Colonic mucosa (tissue), 4 donors: ENCODE data around the gene TNFRSF1B. TPM values are rescaled to one million over a fixed set of nuclear protein-coding genes. Genes with fewer than 3 reads are reported as not detected.

Experiments used
- DNase-seq: peaks from one replicate; pipeline ENCODE4 v3.0.0-alpha.2; 2020
- H3K27ac ChIP-seq: fragments of 200-600 bp; one replicate; pipeline ENCODE4 v1.8.0; 2021
- H3K27me3 ChIP-seq: fragments of 200-600 bp; one replicate; pipeline ENCODE4 v1.8.0; 2021
- H3K36me3 ChIP-seq: fragments of 200-600 bp; one replicate; pipeline ENCODE4 v1.8.0; 2021
- H3K4me1 ChIP-seq: fragments of 200-600 bp; one replicate; pipeline ENCODE4 v1.8.0; 2021; ENCODE audit warnings: mild to moderate bottlenecking
- H3K4me3 ChIP-seq: fragments of 200-600 bp; one replicate; pipeline ENCODE4 v1.8.0; 2021
- H3K9ac ChIP-seq, 2 donors: one replicate each; pipeline ENCODE4 v1.7.0; 2013; ENCODE audit warnings: control low read depth in 2 of 2, low read depth in 2 of 2, low read length in 2 of 2
- H3K9me3 ChIP-seq: fragments of 200-600 bp; one replicate; pipeline ENCODE4 v1.8.0; 2021
- intact Hi-C: fragments of 100-400 bp; cut with DNase I; formaldehyde crosslinking; loops from one replicate; pipeline ENCODE4 v1.14.1; 2022
- total RNA-seq, 2 donors: library from RNA; stranded (reverse); fragmentation: NEBNext Ultra II Directional in 1 of 2; extraction: Animal tissue kit (Norgen Biotek cat#: 25700) in 1 of 2; gene quantifications; one replicate each; pipeline ENCODE4 v1.2.1, GENCODE V29; 2021
- TF ChIP-seq, protein P1 (sequence below): fragments of 200-600 bp; IDR thresholded peaks from one replicate; pipeline ENCODE4 v1.8.0; 2022; ENCODE audit warnings: antibody characterized with exemption, mild to moderate bottlenecking
- donor health status: healthy.
- donor health status: DM: no; HTN: no; CAD: no.
- donor health status: DM: no; HTN: no; CAD: no.

Gene TNFRSF1B
- total RNA-seq, 2 donors from 2014 or later: 27.2 to 28.1 TPM

DNA sequence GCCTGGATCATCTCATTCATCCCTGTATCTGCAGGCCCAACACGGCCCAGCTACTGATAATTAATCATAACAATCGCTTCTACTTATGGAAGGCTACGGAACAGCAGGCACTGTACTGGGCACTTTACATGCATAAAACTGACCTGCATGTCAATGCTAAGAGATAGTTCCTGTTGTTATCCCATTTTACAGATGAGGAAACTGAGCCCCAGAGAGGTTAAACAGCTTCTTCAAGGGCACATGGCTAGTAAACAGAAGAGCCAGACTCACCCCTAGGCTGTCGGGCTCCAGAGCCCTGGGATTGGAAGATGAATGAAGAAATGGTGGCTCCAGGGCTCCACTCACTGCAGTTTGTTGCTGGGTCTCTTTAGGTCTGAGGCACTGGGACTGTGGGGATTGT, 35.8 kb downstream of the TNFRSF1B start:
- Histone ChIP-seq H3K36me3 (no peaks in the 10 kb centered on the region), H3K9me3 (no peaks in the 10 kb centered on the region), H3K27me3 (no peaks in the 10 kb centered on the region), H3K9ac (no peak overlapping the region), H3K27ac (no peak overlapping the region), H3K4me1 (no peaks in the 10 kb centered on the region), H3K4me3 (no peak overlapping the region)
- no peak for DNase-seq
- intact Hi-C loops: no loop called here
- TF ChIP-seq, protein P1, sequence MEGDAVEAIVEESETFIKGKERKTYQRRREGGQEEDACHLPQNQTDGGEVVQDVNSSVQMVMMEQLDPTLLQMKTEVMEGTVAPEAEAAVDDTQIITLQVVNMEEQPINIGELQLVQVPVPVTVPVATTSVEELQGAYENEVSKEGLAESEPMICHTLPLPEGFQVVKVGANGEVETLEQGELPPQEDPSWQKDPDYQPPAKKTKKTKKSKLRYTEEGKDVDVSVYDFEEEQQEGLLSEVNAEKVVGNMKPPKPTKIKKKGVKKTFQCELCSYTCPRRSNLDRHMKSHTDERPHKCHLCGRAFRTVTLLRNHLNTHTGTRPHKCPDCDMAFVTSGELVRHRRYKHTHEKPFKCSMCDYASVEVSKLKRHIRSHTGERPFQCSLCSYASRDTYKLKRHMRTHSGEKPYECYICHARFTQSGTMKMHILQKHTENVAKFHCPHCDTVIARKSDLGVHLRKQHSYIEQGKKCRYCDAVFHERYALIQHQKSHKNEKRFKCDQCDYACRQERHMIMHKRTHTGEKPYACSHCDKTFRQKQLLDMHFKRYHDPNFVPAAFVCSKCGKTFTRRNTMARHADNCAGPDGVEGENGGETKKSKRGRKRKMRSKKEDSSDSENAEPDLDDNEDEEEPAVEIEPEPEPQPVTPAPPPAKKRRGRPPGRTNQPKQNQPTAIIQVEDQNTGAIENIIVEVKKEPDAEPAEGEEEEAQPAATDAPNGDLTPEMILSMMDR: no peak

DNA sequence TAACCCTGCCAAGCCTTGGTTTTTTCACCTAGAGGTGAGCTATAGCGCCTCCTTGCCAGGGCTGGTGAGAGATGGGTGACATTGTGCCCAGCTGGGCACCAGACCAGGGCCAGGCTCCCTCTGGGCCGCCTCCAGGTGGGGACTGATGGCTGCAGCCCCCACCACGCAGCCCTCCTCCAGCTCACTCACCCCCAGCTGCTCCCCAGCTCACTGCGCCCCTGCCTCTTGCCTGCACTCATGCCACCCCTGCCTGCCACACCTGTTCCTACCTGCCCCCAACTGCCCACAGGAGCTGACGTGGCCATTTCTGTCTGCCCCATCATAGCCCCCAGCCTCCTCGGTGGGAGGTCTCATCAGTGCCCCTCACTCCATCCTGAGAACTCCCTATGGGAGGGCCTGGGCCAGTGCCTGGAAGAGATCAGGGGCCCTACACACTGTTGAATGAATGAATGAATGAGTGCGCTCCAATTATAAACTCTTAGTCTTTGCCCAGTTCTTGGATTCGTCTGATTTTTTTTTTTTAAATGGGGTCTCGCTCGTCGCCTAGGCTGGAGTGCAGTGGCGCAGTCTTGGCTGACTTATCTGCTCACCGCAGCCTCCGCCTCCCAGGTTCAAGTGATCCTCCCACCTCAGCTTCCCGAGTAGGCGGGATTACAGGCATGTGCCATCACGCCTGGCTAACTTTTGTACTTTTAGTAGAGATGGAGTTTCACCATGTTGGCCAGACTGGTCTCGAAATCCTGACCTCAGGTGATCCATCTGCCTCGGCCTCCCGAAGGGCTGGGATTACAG, 36.6 kb downstream of the TNFRSF1B start:
- Histone ChIP-seq H3K4me3 (no peak overlapping the region), H3K36me3 (no peaks in the 10 kb centered on the region), H3K9me3 (no peaks in the 10 kb centered on the region), H3K9ac (no peak overlapping the region), H3K27me3 (no peaks in the 10 kb centered on the region), H3K4me1 (no peaks in the 10 kb centered on the region), H3K27ac (no peak overlapping the region)
- no peak for DNase-seq
- TF ChIP-seq, protein P1: no peak
- intact Hi-C loops: no loop called here

DNA sequence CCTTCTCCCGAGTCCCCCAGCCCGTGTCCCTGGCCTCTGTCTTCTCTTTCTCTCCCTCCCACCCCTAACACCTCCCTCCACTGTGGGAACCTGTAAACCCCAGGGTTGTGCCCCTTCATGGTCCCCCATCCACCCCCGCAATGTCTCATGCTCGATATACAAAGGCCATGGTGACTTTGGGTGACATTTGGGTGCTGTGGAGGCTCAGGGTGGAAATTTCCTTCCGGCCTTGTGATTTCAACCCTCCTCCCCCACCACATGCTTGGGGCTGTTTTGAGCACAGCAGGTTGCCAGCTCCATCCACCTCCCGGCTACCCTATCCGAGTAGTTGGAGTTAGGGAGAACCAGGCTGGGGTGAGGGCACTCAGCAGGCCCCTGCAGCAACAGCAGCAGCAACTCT, 37.3 kb downstream of the TNFRSF1B start:
- Histone ChIP-seq H3K27me3 (no peaks in the 10 kb centered on the region), H3K9ac (no peak overlapping the region), H3K27ac (no peak overlapping the region), H3K36me3 (no peaks in the 10 kb centered on the region), H3K4me1 (no peaks in the 10 kb centered on the region), H3K9me3 (no peaks in the 10 kb centered on the region), H3K4me3 (no peak overlapping the region)
- TF ChIP-seq, protein P1: no peak
- DNase-seq: no peak
- intact Hi-C loops: no loop called here

DNA sequence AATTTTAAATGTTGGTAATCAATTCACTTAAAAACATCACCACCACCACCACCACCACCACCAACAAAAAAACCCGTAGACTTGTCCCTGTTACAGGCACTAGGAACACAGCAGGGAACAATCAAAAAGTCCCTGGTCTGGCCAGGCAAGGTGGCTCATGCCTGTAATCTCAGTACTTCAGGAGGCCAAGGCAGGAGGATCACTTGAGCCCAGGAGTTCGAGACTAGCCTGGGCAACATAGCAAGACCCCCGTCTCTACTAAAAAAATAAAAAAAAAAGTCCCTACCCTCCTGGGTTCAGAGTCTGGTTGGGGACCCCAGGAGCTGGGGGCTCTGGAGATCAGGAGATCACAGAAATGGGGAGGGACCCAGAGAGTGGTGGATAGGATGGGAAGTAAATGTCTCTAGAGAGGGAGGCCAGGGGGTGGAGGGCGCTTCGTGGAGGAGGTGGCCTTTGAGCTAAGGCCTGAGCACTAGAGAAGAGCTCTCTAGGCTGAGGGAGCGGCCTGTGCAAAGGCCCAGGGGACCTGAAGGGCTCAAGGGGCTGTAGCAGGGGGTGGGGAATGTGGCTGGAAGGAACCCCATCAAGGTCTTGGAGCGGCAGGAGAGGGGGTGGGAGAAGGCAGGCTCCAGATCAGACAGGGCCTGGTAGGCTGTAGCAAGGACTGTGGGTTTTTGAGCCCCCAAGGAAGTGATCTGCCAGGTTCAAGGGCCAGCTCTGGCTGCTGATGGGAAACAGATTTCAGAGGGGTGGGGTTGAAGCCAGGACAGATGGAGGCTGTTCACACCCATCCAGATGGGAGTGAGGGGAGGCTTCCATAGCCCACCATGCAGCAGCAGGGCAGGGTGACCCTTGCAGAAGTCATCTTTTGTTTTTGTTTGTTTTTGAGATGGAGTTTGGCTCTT, 38.2 kb downstream of the TNFRSF1B start:
- Histone ChIP-seq H3K9ac (no peak overlapping the region), H3K27me3 (no peaks in the 10 kb centered on the region), H3K9me3 (no peaks in the 10 kb centered on the region), H3K4me1 (no peaks in the 10 kb centered on the region), H3K36me3 (no peaks in the 10 kb centered on the region), H3K27ac (no peak overlapping the region), H3K4me3 (no peak overlapping the region)
- intact Hi-C loops: no loop called here
- DNase-seq: no peak
- TF ChIP-seq, protein P1: no peak

DNA sequence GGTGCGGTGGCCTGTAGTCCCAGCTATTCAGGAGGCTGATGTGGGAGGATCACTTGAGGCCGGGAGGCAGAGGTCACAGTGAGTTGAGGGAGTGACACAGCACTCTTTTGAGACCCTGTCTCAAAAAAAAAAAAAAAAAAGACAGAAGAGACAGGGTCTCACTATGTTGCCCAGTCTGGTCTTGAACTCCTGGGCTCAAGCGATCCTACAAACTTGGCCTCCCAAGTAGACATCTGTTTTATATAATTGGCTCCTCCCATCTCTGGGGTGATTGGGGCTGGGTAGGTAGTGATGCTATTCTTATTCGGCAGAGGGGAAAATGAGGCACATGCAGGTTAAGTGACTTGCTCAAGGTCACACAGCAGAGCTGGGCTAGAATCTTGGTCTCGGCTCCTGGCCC, 39.4 kb downstream of the TNFRSF1B start:
- no peaks in the 10 kb centered on the region for H3K36me3 ChIP-seq
- no peak overlapping the region for H3K27ac ChIP-seq
- TF ChIP-seq, protein P1: no peak
- intact Hi-C loops: no loop called here
- H3K4me1 ChIP-seq: no peaks in the 10 kb centered on the region
- DNase-seq: no peak
- H3K9ac ChIP-seq: no peak overlapping the region
- H3K9me3 ChIP-seq: no peaks in the 10 kb centered on the region
- H3K27me3 ChIP-seq: no peaks in the 10 kb centered on the region
- no peak overlapping the region for H3K4me3 ChIP-seq
